Caki2 (cell line): ENCODE data around the gene CNPY1. TPM values are rescaled to one million over a fixed set of nuclear protein-coding genes. Genes with fewer than 3 reads are reported as not detected.

Source experiments
- DNase-seq: peaks from one replicate; pipeline ENCODE4 v3.0.0-alpha.2; 2015; ENCODE audit warnings: low read depth
- in situ Hi-C: cut with HindIII; loops from 2 replicates; pipeline ENCODE4 v1.10.0; 2016; ENCODE audit warnings: low sequenced_read_pairs, low pct_unique_long_range_greater_than_20kb, mixed read lengths
- total RNA-seq: library from RNA; depleted of rRNA; stranded (reverse); fragments of >200 nt; shearing (Covaris generic); gene quantifications from 2 replicates; pipeline ENCODE4 v1.2.3, GENCODE V29; 2014; ENCODE audit warnings: low replicate concordance

The CNPY1 gene
- total RNA-seq, 1 experiment from 2014 or later, result not detected

GRCh38 chr7:155508376-155509358 lies 37.7 kb downstream of the CNPY1 start:
- in situ Hi-C loops, result no loop called here
- no peak for DNase-seq

GRCh38 chr7:155507576-155507975 lies 38.8 kb downstream of the CNPY1 start:
- in situ Hi-C loops, result no loop called here
- DNase-seq, result no peak

- DNase-seq, result no peak
- in situ Hi-C loops, result no loop called here
Observed at GRCh38 chr7:155506854-155507337, 39.5 kb downstream of the CNPY1 start.

GRCh38 chr7:155505422-155505793 lies 41.0 kb downstream of the CNPY1 start:
- DNase-seq, result no peak
- in situ Hi-C loops, result no loop called here

- no peak for DNase-seq
- in situ Hi-C loops, result no loop called here
Observed at GRCh38 chr7:155497149-155497901, 49.0 kb downstream of the CNPY1 start.

GRCh38 chr7:155496267-155497005 lies 49.9 kb downstream of the CNPY1 start:
- no peak for DNase-seq
- in situ Hi-C loops, result no loop called here

GRCh38 chr7:155495440-155496248 lies 50.7 kb downstream of the CNPY1 start:
- no peak for DNase-seq

GRCh38 chr7:155494551-155494950 lies 51.8 kb downstream of the CNPY1 start:
- DNase-seq, result no peak
- in situ Hi-C loops, result no loop called here

More at GRCh38 chr7:155495440-155496248, 50.7 kb downstream of the CNPY1 start:
- in situ Hi-C loops, result no loop called here

GRCh38 chr7:155493744-155494538 lies 52.4 kb downstream of the CNPY1 start:
- in situ Hi-C loops, result no loop called here
- DNase-seq, result no peak

GRCh38 chr7:155491812-155492211 lies 54.5 kb downstream of the CNPY1 start:
- DNase-seq, result no peak
- in situ Hi-C loops, result no loop called here

- in situ Hi-C loops, result no loop called here
- no peak for DNase-seq
Observed at GRCh38 chr7:155490697-155491628, 55.4 kb downstream of the CNPY1 start.

GRCh38 chr7:155489862-155490696 lies 56.3 kb downstream of the CNPY1 start:
- in situ Hi-C loops, result no loop called here
- DNase-seq, result no peak

- no peak for DNase-seq
- in situ Hi-C loops, result no loop called here
Observed at GRCh38 chr7:155489158-155489840, 57.1 kb downstream of the CNPY1 start.

- in situ Hi-C loops, result no loop called here
- DNase-seq, result no peak
Observed at GRCh38 chr7:155488483-155489127, 57.8 kb downstream of the CNPY1 start.
